ENCODE data around the gene ID2. TPM values are rescaled to one million over a fixed set of nuclear protein-coding genes. Genes with fewer than 3 reads are reported as not detected.

ID2 gene, protein sequence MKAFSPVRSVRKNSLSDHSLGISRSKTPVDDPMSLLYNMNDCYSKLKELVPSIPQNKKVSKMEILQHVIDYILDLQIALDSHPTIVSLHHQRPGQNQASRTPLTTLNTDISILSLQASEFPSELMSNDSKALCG
- total RNA-seq (2022; extraction: Qiagen RNA extraction), result 72.4 to 114 TPM (median 94.7 TPM) in 5 replicates

DNA sequence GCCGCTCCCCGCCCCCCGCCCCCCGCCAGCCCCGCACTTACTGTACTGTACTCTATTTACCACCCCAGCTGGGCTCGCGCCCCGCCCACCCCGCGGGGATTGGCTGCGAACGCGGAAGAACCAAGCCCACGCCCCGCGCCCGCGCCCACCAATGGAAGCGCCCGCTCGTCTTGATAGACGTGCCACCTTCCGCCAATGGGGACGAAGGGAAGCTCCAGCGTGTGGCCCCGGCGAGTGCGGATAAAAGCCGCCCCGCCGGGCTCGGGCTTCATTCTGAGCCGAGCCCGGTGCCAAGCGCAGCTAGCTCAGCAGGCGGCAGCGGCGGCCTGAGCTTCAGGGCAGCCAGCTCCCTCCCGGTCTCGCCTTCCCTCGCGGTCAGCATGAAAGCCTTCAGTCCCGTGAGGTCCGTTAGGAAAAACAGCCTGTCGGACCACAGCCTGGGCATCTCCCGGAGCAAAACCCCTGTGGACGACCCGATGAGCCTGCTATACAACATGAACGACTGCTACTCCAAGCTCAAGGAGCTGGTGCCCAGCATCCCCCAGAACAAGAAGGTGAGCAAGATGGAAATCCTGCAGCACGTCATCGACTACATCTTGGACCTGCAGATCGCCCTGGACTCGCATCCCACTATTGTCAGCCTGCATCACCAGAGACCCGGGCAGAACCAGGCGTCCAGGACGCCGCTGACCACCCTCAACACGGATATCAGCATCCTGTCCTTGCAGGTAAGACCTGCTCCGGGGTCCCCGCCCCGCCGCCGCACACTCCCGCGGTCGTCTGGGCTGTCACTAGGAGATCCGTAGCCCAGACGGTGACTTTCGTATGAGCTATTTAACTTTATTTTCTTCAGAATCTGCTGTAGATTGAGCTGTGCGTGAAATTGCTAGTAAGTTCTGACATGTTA is at the start of gene ID2:
Gene ID2, plus strand, starts transcription at position 271 of the 907 bp plus-strand sequence. Its CDS starts 110 bp downstream, at position 381.

Other genes with a start within 250 kb of the ID2 start
- gene KIDINS220, start 155.6 kb downstream of the ID2 start, total RNA-seq (2022; extraction: Qiagen RNA extraction), result 15.7 to 21.1 TPM (median 19.3 TPM) in 5 replicates

All from A549 treated with Mapracorat at 1 μM for 4 hours (cell line).